ENCODE results near the gene WIF1. TPM values are rescaled to one million over a fixed set of nuclear protein-coding genes. Genes with fewer than 3 reads are reported as not detected.

Gene WIF1
- total RNA-seq, 3 donors from 2014 or later = 23.4 to 25.9 TPM; not detected in 1

DNA sequence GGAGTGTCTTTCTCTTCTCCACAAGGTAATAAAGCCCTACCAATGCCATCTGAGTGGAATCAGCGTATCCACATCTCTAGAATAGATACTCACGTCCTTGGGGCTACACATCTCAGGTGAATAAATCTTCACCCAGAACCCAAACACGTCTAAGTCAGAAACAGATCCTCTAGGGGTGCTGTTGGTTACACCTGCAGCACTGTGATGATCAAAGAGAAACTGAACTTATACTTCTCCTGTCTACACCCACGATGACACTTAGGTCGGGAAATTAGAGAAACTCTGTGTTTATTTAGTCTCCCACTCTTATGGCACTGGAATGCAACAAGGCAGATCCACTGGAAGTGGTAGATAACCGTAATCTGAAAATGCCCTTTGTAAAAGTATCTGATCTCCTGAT lies 46.2 kb downstream of the WIF1 start:
- Histone ChIP-seq H3K27ac (no peak overlapping the region), H3K4me3 (no peak overlapping the region), H3K27me3 (no peaks in the 10 kb centered on the region), H3K4me1 (no peaks in the 10 kb centered on the region), H3K36me3 (no peaks in the 10 kb centered on the region), H3K9me3 (no peaks in the 10 kb centered on the region)
- no peak for DNase-seq (ENCODE audit: low spot score in 2 of 2)
- intact Hi-C loops (cut with DNase I; ENCODE audit: low total_unique reads) = no loop called here
- TF ChIP-seq, protein P1, sequence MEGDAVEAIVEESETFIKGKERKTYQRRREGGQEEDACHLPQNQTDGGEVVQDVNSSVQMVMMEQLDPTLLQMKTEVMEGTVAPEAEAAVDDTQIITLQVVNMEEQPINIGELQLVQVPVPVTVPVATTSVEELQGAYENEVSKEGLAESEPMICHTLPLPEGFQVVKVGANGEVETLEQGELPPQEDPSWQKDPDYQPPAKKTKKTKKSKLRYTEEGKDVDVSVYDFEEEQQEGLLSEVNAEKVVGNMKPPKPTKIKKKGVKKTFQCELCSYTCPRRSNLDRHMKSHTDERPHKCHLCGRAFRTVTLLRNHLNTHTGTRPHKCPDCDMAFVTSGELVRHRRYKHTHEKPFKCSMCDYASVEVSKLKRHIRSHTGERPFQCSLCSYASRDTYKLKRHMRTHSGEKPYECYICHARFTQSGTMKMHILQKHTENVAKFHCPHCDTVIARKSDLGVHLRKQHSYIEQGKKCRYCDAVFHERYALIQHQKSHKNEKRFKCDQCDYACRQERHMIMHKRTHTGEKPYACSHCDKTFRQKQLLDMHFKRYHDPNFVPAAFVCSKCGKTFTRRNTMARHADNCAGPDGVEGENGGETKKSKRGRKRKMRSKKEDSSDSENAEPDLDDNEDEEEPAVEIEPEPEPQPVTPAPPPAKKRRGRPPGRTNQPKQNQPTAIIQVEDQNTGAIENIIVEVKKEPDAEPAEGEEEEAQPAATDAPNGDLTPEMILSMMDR (IDR thresholded peaks at IDR 0.05) = no peak
- TF ChIP-seq POLR2A (IDR thresholded peaks at IDR 0.05) (no peak), POLR2AphosphoS5 (IDR thresholded peaks at IDR 0.05) (no peak)

DNA sequence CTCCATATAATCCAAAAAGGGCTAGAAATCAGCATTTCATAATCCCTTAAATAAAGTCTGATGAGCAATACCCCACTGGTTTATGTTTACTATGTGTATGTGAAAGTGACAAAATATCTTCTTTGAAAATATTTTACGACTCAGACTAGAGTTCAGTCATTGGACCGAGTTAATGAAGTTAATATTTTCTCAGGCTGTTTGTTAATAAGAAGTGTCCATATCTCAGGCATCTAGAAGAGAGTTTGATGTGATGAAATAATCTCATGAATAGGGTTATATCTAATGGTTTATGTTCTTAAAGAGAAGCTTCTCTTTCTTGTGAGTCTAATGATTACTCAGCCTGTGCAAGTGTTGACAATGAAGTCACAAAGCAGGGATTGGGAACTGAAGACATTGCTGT lies 51.8 kb downstream of the WIF1 start:
- Histone ChIP-seq H3K36me3 (no peaks in the 10 kb centered on the region), H3K4me1 (no peaks in the 10 kb centered on the region), H3K27ac (no peak overlapping the region), H3K9me3 (no peaks in the 10 kb centered on the region), H3K4me3 (no peak overlapping the region), H3K27me3 (no peaks in the 10 kb centered on the region)
- TF ChIP-seq POLR2A (IDR thresholded peaks at IDR 0.05) (no peak), POLR2AphosphoS5 (IDR thresholded peaks at IDR 0.05) (no peak)
- TF ChIP-seq, protein P1 (IDR thresholded peaks at IDR 0.05) = no peak
- DNase-seq (ENCODE audit: low spot score in 2 of 2) = no peak
- intact Hi-C loops (cut with DNase I; ENCODE audit: low total_unique reads) = no loop called here

DNA sequence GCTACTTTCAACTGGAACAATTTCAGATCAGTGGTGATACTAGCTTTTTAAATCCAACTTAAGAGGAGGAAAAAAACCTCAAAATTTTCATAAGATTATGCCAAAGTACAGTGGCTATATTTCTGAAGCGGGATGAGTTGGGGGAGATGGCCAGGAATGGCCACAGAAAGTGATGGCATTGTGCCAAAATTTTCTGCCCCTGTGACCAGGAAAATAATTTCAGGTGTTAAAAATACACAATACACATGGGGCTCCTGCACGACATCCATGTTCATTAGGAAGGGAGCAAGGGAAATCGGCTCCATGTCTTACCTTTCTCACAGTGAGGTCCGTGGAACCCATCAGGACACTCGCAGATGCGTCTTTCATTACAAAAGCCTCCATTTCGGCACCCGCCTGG lies 53.7 kb downstream of the WIF1 start:
- intact Hi-C loops (cut with DNase I; ENCODE audit: low total_unique reads) = no loop called here
- Histone ChIP-seq H3K36me3 (no peaks in the 10 kb centered on the region), H3K27me3 (no peaks in the 10 kb centered on the region), H3K9me3 (no peaks in the 10 kb centered on the region), H3K27ac (no peak overlapping the region), H3K4me1 (no peaks in the 10 kb centered on the region), H3K4me3 (no peak overlapping the region)
- TF ChIP-seq, protein P1 (IDR thresholded peaks at IDR 0.05) = no peak
- TF ChIP-seq POLR2A (IDR thresholded peaks at IDR 0.05) = no peak
- no peak for TF ChIP-seq POLR2AphosphoS5 (IDR thresholded peaks at IDR 0.05)
- DNase-seq (ENCODE audit: low spot score in 2 of 2) = no peak

DNA sequence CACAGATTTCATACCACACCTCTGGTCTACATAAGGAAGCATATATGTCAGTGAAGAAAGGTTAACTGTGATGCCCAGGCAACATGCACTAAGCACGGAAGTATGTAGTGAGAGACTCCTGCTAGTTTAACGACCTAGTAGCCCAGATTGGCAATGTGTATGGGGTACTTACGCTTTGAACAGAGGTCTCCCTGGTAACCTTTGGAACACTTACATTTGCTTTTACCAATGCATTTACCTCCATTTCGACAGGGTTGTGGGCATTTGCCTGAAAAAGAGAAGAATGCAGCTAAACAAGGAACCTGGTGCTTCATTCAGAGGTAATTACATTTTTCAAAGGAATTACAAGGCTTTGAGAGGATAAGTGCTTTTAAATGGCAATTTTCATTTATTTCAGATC lies 65.2 kb downstream of the WIF1 start:
- no peak for DNase-seq (ENCODE audit: low spot score in 2 of 2)
- Histone ChIP-seq H3K4me3 (no peak overlapping the region), H3K27ac (no peak overlapping the region), H3K27me3 (no peaks in the 10 kb centered on the region), H3K36me3 (no peaks in the 10 kb centered on the region), H3K4me1 (no peaks in the 10 kb centered on the region), H3K9me3 (no peaks in the 10 kb centered on the region)
- intact Hi-C loops (cut with DNase I; ENCODE audit: low total_unique reads) = no loop called here
- TF ChIP-seq POLR2A (IDR thresholded peaks at IDR 0.05) (no peak), POLR2AphosphoS5 (IDR thresholded peaks at IDR 0.05) (no peak)
- TF ChIP-seq, protein P1 (IDR thresholded peaks at IDR 0.05) = no peak

DNA sequence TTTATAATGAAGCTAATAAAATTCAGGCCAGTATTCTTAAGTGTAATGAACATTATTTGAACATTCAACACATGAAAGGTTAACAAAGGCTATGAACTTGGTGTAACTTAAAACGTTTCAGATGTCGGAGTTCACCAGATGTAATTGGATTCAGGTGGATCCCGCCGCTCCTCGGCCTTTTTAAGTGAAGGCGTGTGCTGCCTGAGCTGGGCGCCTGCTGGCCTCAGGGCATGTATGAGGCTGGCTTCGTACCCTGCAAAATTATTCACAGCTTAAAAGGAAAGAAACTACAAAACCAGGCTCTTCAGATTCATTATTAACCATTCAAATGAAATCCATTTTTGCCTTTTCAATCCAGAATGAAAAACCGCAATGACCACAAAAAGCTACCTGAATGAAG lies 69.9 kb downstream of the WIF1 start:
- no peaks in the 10 kb centered on the region for H3K9me3 ChIP-seq
- no peak overlapping the region for H3K4me3 ChIP-seq
- intact Hi-C loops (cut with DNase I; ENCODE audit: low total_unique reads) = no loop called here
- no peak for DNase-seq (ENCODE audit: low spot score in 2 of 2)
- H3K4me1 ChIP-seq = no peaks in the 10 kb centered on the region
- no peak overlapping the region for H3K27ac ChIP-seq
- no peaks in the 10 kb centered on the region for H3K36me3 ChIP-seq
- no peaks in the 10 kb centered on the region for H3K27me3 ChIP-seq
- no peak for TF ChIP-seq POLR2AphosphoS5 (IDR thresholded peaks at IDR 0.05)
- TF ChIP-seq, protein P1 (IDR thresholded peaks at IDR 0.05) = no peak
- TF ChIP-seq POLR2A (IDR thresholded peaks at IDR 0.05) = no peak
